Endometrium (tissue), 2 donors: ENCODE measurements around the gene DUSP16.
A peak's percentile ranks its signal among the peaks of the same experiment; 100 is the strongest.
"Not testable (repeated sequence)": the region's sequence is repeated elsewhere in the genome, so short reads cannot be mapped to it uniquely, and the experiment has no call there.

Source experiments
- FAIRE-seq: peaks from 2 replicates; lab custom pipeline; 2012; peaks lifted over from hg19 to GRCh38; lab: Jason Lieb, UNC
- donor health status: control.
- donor health status: control.

Gene DUSP16

GRCh38 chr12:12583510-12584178 is 21.0 kb upstream of the DUSP16 start:
- FAIRE-seq, result no peak

GRCh38 chr12:12582895-12583303 is 20.2 kb upstream of the DUSP16 start:
- no peak for FAIRE-seq

GRCh38 chr12:12582193-12582881 is 19.7 kb upstream of the DUSP16 start:
- no peak for FAIRE-seq

GRCh38 chr12:12580716-12581115 is 18.1 kb upstream of the DUSP16 start:
- FAIRE-seq, result not testable (repeated sequence)

GRCh38 chr12:12577786-12578185 is 15.1 kb upstream of the DUSP16 start:
- no peak for FAIRE-seq

- no peak for FAIRE-seq
Observed at GRCh38 chr12:12572659-12573058, 10.0 kb upstream of the DUSP16 start.

- not testable (repeated sequence) for FAIRE-seq
Observed at GRCh38 chr12:12565971-12566370, 3.3 kb upstream of the DUSP16 start.

- no peak for FAIRE-seq
Observed at GRCh38 chr12:12564911-12565310, 2.2 kb upstream of the DUSP16 start.

- no peak for FAIRE-seq
Observed at GRCh38 chr12:12563290-12563928, 746 bp upstream of the DUSP16 start.

GRCh38 chr12:12562016-12562483 is 613 bp downstream of the DUSP16 start:
- no peak for FAIRE-seq

GRCh38 chr12:12561371-12562015 is 1.2 kb downstream of the DUSP16 start:
- no peak for FAIRE-seq

- peak; percentile 60 for FAIRE-seq
Observed at GRCh38 chr12:12560587-12561370, 1.9 kb downstream of the DUSP16 start.

- FAIRE-seq, result no peak
Observed at GRCh38 chr12:12559719-12560296, 2.9 kb downstream of the DUSP16 start.

GRCh38 chr12:12558291-12558690 is 4.4 kb downstream of the DUSP16 start:
- FAIRE-seq, result no peak

GRCh38 chr12:12557733-12558132 is 4.9 kb downstream of the DUSP16 start:
- no peak for FAIRE-seq

- FAIRE-seq, result no peak
Observed at GRCh38 chr12:12555656-12556055, 7.0 kb downstream of the DUSP16 start.

GRCh38 chr12:12553208-12553785 is 9.4 kb downstream of the DUSP16 start:
- no peak for FAIRE-seq

- FAIRE-seq, result no peak
Observed at GRCh38 chr12:12551115-12551514, 11.5 kb downstream of the DUSP16 start.

- no peak for FAIRE-seq
Observed at GRCh38 chr12:12550277-12550676, 12.4 kb downstream of the DUSP16 start.

GRCh38 chr12:12549426-12549825 is 13.2 kb downstream of the DUSP16 start:
- no peak for FAIRE-seq

GRCh38 chr12:12548713-12549112 is 13.9 kb downstream of the DUSP16 start:
- no peak for FAIRE-seq
